Epithelial cell of proximal tubule (primary cell): ENCODE measurements around the gene ZSCAN12. TPM values are rescaled to one million over a fixed set of nuclear protein-coding genes. Genes with fewer than 3 reads are reported as not detected.
A peak's percentile ranks its signal among the peaks of the same experiment; 100 is the strongest.
"Not testable (repeated sequence)": the region's sequence is repeated elsewhere in the genome, so short reads cannot be mapped to it uniquely, and the experiment has no call there.

ENCODE experiments used
- DNase-seq: peaks from one replicate; pipeline ENCODE4 v3.0.0-alpha.2; 2011; ENCODE audit warnings: low read depth
- H3K4me3 ChIP-seq: 2 replicates; pipeline ENCODE4 v1.5.1; 2011; ENCODE audit warnings: low read depth, mild to moderate bottlenecking, low read length
- total RNA-seq: library from RNA; depleted of rRNA; stranded (reverse); fragments of >200 nt; gene quantifications from 2 replicates; pipeline ENCODE4 v1.2.3, GENCODE V29; 2015
- TF ChIP-seq, protein P1 (sequence below): conservative IDR thresholded peaks from 2 replicates; pipeline ENCODE4 v1.5.1; 2012; ENCODE audit warnings: low read depth, mild to moderate bottlenecking, low read length

Gene ZSCAN12
- total RNA-seq, 1 donor from 2014 or later, result 4.9 TPM

GRCh38 chr6:28368522-28368921 is 31.0 kb downstream of the ZSCAN12 start:
- no peak for DNase-seq

DNA sequence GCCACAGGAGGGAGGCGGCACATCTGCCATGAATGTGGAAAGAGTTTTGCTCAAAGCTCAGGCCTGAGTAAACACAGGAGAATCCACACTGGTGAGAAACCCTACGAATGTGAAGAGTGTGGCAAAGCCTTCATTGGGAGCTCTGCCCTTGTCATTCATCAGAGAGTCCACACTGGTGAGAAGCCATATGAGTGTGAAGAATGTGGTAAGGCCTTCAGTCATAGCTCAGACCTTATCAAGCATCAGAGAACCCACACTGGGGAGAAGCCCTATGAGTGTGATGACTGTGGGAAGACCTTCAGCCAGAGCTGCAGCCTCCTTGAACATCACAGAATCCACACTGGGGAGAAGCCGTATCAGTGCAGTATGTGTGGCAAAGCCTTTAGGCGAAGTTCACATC is 34.0 kb downstream of the ZSCAN12 start:
- not testable (repeated sequence) for H3K4me3 ChIP-seq, DNase-seq

More at GRCh38 chr6:28368522-28368921, 31.0 kb downstream of the ZSCAN12 start:
- no peak overlapping the region for H3K4me3 ChIP-seq
- TF ChIP-seq, protein P1, sequence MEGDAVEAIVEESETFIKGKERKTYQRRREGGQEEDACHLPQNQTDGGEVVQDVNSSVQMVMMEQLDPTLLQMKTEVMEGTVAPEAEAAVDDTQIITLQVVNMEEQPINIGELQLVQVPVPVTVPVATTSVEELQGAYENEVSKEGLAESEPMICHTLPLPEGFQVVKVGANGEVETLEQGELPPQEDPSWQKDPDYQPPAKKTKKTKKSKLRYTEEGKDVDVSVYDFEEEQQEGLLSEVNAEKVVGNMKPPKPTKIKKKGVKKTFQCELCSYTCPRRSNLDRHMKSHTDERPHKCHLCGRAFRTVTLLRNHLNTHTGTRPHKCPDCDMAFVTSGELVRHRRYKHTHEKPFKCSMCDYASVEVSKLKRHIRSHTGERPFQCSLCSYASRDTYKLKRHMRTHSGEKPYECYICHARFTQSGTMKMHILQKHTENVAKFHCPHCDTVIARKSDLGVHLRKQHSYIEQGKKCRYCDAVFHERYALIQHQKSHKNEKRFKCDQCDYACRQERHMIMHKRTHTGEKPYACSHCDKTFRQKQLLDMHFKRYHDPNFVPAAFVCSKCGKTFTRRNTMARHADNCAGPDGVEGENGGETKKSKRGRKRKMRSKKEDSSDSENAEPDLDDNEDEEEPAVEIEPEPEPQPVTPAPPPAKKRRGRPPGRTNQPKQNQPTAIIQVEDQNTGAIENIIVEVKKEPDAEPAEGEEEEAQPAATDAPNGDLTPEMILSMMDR, result no peak

DNA sequence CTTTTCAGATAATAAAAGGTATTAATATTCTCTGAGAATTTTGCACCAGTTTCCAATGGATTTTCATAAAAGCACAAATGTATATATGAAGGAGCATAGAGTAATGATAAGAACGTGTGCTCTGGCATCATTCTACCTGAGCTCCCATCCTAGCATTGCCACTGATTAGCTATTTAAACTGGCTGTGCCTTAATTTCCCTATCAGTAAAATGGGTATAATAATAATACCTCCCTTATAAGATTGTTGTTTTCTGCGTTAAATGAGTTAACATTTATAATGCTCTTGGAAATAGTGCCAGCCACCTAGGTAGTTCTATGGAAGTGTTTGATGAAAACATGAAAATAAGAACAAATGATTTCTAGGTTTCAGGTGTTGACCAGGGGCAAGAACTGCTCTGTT is 38.6 kb downstream of the ZSCAN12 start:
- H3K4me3 ChIP-seq, result no peak overlapping the region
- TF ChIP-seq, protein P1, result no peak
- no peak for DNase-seq

GRCh38 chr6:28359562-28359961 is 40.0 kb downstream of the ZSCAN12 start:
- not testable (repeated sequence) for DNase-seq

GRCh38 chr6:28357036-28357435 is 42.5 kb downstream of the ZSCAN12 start:
- H3K4me3 ChIP-seq, result no peak overlapping the region
- DNase-seq, result no peak
- TF ChIP-seq, protein P1, result no peak

More at GRCh38 chr6:28359562-28359961, 40.0 kb downstream of the ZSCAN12 start:
- not testable (repeated sequence) for H3K4me3 ChIP-seq

DNA sequence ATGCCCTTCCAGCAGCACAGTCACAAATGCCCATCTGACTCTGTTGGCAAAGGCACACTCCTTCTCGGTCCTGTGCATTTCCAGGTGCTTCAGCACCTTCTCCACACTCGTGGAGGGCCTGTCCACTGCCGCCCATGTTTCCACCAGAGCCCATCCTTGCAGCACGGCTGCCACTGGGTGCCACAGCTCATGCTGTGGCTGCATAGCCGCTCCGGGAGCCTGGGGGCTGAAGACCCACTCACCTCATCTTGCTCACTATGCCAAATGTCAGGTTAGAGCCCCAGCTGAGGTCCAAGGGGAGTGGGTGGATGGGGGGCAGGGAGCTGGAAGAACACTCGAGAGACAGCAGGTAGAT is 42.9 kb downstream of the ZSCAN12 start:
- no peak overlapping the region for H3K4me3 ChIP-seq
- TF ChIP-seq, protein P1, result no peak

GRCh38 chr6:28355743-28356665 is 43.5 kb downstream of the ZSCAN12 start:
- DNase-seq, result peak; percentile 72
- peak overlapping the region; percentile 71 for H3K4me3 ChIP-seq
- TF ChIP-seq, protein P1, result peak; percentile 76

More for the DNA sequence above, 42.9 kb downstream of the ZSCAN12 start:
- no peak for DNase-seq
